ENCODE measurements around the gene LMO7. TPM values are rescaled to one million over a fixed set of nuclear protein-coding genes. Genes with fewer than 3 reads are reported as not detected.
"Not testable (repeated sequence)": the region's sequence is repeated elsewhere in the genome, so short reads cannot be mapped to it uniquely, and the experiment has no call there.

LMO7 gene
- total RNA-seq, 1 experiment from 2014 or later, result 20.4 TPM

- Histone ChIP-seq H3K9ac (ENCODE audit: extremely low read depth, insufficient read length, low read length) (no peak overlapping the region), H3K18ac (ENCODE audit: insufficient read length, low read depth, low read length) (no peak overlapping the region), H3K4me1 (ENCODE audit: insufficient read depth, low read length) (no peaks in the 10 kb centered on the region; the same call in 1 of the 2 replicates), H3K14ac (ENCODE audit: insufficient read depth, low read length) (no peak overlapping the region), H3T11ph (ENCODE audit: low read length) (no peak overlapping the region), H3K9me3 (ENCODE audit: control insufficient read depth, low read depth, low read length) (no peaks in the 10 kb centered on the region), H4K91ac (ENCODE audit: insufficient read length, low read depth, low read length) (no peak overlapping the region), H3K27ac (ENCODE audit: insufficient read length, low read depth, low read length) (no peak overlapping the region), H3K23me2 (ENCODE audit: insufficient read length, low read depth, low read length, poor library complexity, severe bottlenecking) (no peaks in the 10 kb centered on the region), H4K5ac (ENCODE audit: insufficient read length, low read depth, low read length) (no peak overlapping the region), H2BK15ac (ENCODE audit: low read depth, low read length) (no peak overlapping the region), H3K56ac (ENCODE audit: insufficient read length, low read depth, low read length) (no peak overlapping the region), H4K20me1 (ENCODE audit: control insufficient read depth, insufficient read depth, insufficient read length) (no peaks in the 10 kb centered on the region), H2BK12ac (ENCODE audit: insufficient read length, low read depth, low read length) (no peak overlapping the region), H3K79me1 (ENCODE audit: insufficient read depth, low read depth, low read length, poor library complexity, severe bottlenecking) (no peaks in the 10 kb centered on the region), H3K23ac (ENCODE audit: insufficient read length, low read depth, low read length) (no peak overlapping the region), H3K79me2 (ENCODE audit: insufficient read depth, low read length) (no peaks in the 10 kb centered on the region), H2AK5ac (ENCODE audit: insufficient read length, low read length) (no peak overlapping the region), H3K4me2 (ENCODE audit: insufficient read depth, insufficient read length, low read length) (no peak overlapping the region), H2AFZ (ENCODE audit: low read length) (no peak overlapping the region), H2BK20ac (ENCODE audit: low read depth, low read length, poor library complexity, severe bottlenecking) (no peak overlapping the region), H2BK5ac (ENCODE audit: insufficient read length, low read length) (no peak overlapping the region), H4K8ac (replicated peaks; ENCODE audit: insufficient read length, low read depth, low read length) (no peak overlapping the region), H3K27me3 (ENCODE audit: insufficient read depth, low read length) (no peaks in the 10 kb centered on the region), H3K4ac (ENCODE audit: low read depth, low read length) (no peak overlapping the region), H2BK120ac (ENCODE audit: low read depth, low read length, poor library complexity, severe bottlenecking) (no peak overlapping the region)
- H3K9me3 Mint-ChIP-seq, result peaks cover 3 to 6% of the 10 kb centered on the region in 2 experiments; a peak in 1 of 5 replicates
- peaks cover 3 to 10% (median 5%) of the 10 kb centered on the region in 3 experiments; a peak in 4 of 7 replicates for H3K36me3 Mint-ChIP-seq (ENCODE audit: insufficient read depth in 1 of 3, low read depth in 3 of 3)
- DNase-seq, result no peak
- H3K4me1 Mint-ChIP-seq, result peaks cover 20 to 22% of the 10 kb centered on the region in 2 experiments
- no peak overlapping the region for H3K4me3 Mint-ChIP-seq
- no peak for TF ChIP-seq CTCF (conservative IDR thresholded peaks at IDR 0.05)
- no peak overlapping the region for H3K27ac Mint-ChIP-seq
- no peaks in the 10 kb centered on the region for H3K27me3 Mint-ChIP-seq (ENCODE audit: low read depth)
- no CpG with 5 or more reads among the region's 1 CpG for WGBS (ENCODE audit: extremely low coverage, insufficient read length, low lambda C conversion rate)
Observed at GRCh38 chr13:75679459-75679858, 43.3 kb downstream of the LMO7 start.

- peaks cover 24 to 28% of the 10 kb centered on the region in 2 experiments for H3K4me1 Mint-ChIP-seq
- not testable (repeated sequence) for H3K4me2 ChIP-seq (ENCODE audit: insufficient read depth, insufficient read length, low read length); H3K18ac ChIP-seq (ENCODE audit: insufficient read length, low read depth, low read length); H3K27ac ChIP-seq (ENCODE audit: insufficient read length, low read depth, low read length); H3K9me3 Mint-ChIP-seq; H2BK120ac ChIP-seq (ENCODE audit: low read depth, low read length, poor library complexity, severe bottlenecking); H3T11ph ChIP-seq (ENCODE audit: low read length); H4K5ac ChIP-seq (ENCODE audit: insufficient read length, low read depth, low read length); H3K23ac ChIP-seq (ENCODE audit: insufficient read length, low read depth, low read length); H2BK5ac ChIP-seq (ENCODE audit: insufficient read length, low read length); H3K4ac ChIP-seq (ENCODE audit: low read depth, low read length); H3K14ac ChIP-seq (ENCODE audit: insufficient read depth, low read length); H2BK15ac ChIP-seq (ENCODE audit: low read depth, low read length); H3K23me2 ChIP-seq (ENCODE audit: insufficient read length, low read depth, low read length, poor library complexity, severe bottlenecking); H2AK5ac ChIP-seq (ENCODE audit: insufficient read length, low read length); H4K8ac ChIP-seq (replicated peaks; ENCODE audit: insufficient read length, low read depth, low read length); H3K4me3 Mint-ChIP-seq; H3K9me3 ChIP-seq (ENCODE audit: control insufficient read depth, low read depth, low read length); H2AFZ ChIP-seq (ENCODE audit: low read length); H2BK12ac ChIP-seq (ENCODE audit: insufficient read length, low read depth, low read length); H3K9ac ChIP-seq (ENCODE audit: extremely low read depth, insufficient read length, low read length); H3K36me3 Mint-ChIP-seq (ENCODE audit: insufficient read depth in 1 of 3, low read depth in 3 of 3); H3K79me2 ChIP-seq (ENCODE audit: insufficient read depth, low read length); H2BK20ac ChIP-seq (ENCODE audit: low read depth, low read length, poor library complexity, severe bottlenecking); H3K4me1 ChIP-seq (ENCODE audit: insufficient read depth, low read length); H4K20me1 ChIP-seq (ENCODE audit: control insufficient read depth, insufficient read depth, insufficient read length); DNase-seq; H4K91ac ChIP-seq (ENCODE audit: insufficient read length, low read depth, low read length); H3K79me1 ChIP-seq (ENCODE audit: insufficient read depth, low read depth, low read length, poor library complexity, severe bottlenecking); H3K27me3 Mint-ChIP-seq (ENCODE audit: low read depth); H3K27me3 ChIP-seq (ENCODE audit: insufficient read depth, low read length); H3K56ac ChIP-seq (ENCODE audit: insufficient read length, low read depth, low read length)
- peak overlapping the region in 1 of 3 experiments; percentile 46; a peak in 2 of 7 replicates for H3K27ac Mint-ChIP-seq
- no CpG with 5 or more reads among the region's 2 CpGs for WGBS (ENCODE audit: extremely low coverage, insufficient read length, low lambda C conversion rate)
Observed at GRCh38 chr13:75680251-75680650, 44.1 kb downstream of the LMO7 start.
